ENCODE measurements around the gene FBXO17. TPM values are rescaled to one million over a fixed set of nuclear protein-coding genes. Genes with fewer than 3 reads are reported as not detected.

The FBXO17 gene
- total RNA-seq, 1 experiment from 2014 or later = 16.8 TPM

DNA sequence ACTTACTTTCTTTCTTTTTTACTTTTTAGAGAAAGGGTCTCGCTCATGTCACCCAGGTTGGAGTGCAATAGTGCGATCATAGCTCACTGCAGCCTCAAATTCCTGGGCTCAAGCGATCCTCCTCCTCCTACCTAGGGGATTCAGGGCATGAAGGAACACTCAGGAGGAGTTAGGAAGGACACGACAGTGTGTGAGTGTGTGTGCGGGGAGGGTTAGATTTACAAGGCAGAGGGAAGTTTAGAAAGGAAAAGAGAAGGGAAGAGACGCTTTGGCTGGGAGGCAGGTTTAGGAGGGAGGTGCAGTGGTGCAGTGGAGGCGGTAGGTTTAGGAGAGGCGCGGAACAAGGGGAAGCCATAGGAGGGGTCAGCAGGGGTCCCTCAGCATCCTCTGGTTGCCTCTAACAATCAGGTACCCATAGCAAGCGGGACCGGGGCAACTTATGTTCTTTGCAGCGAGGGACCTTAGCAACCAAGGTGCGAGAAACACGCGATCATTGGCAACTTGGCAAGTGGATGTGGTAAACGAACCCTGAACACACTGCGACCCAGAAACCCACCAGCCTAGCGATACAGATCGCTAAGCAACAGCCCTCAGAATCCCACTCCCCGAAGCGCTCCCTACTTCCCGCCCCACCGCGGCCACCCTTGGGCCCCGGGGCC is 76.6 kb downstream of the FBXO17 start:
- no peak for ATAC-seq
- Mint-ChIP-seq H3K4me3 (peak overlapping the region; percentile 87), H3K9me3 (peaks cover 4% of the 10 kb centered on the region; the same call in 1 of the 2 replicates), H3K27ac (peak overlapping the region; percentile 67; the same call in 1 of the 2 replicates), H3K36me3 (no peaks in the 10 kb centered on the region), H3K27me3 (ENCODE audit: low read depth) (peaks cover 24% of the 10 kb centered on the region), H3K4me1 (peaks cover 12% of the 10 kb centered on the region)
- no peak for DNase-seq (ENCODE audit: low spot score)
- ChIA-PET CTCF (no interaction called here), POLR2A (no interaction called here)
- no peak for TF ChIP-seq ZNF232 (CRISPR knock-in tag; IDR thresholded peaks at IDR 0.05)
- TF ChIP-seq, protein P1, sequence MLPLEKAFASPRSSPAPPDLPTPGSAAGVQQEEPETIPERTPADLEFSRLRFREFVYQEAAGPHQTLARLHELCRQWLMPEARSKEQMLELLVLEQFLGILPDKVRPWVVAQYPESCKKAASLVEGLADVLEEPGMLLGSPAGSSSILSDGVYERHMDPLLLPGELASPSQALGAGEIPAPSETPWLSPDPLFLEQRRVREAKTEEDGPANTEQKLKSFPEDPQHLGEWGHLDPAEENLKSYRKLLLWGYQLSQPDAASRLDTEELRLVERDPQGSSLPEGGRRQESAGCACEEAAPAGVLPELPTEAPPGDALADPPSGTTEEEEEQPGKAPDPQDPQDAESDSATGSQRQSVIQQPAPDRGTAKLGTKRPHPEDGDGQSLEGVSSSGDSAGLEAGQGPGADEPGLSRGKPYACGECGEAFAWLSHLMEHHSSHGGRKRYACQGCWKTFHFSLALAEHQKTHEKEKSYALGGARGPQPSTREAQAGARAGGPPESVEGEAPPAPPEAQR (CRISPR knock-in tag; IDR thresholded peaks at IDR 0.05) = no peak
- no peak for TF ChIP-seq ETV6 (CRISPR knock-in tag; IDR thresholded peaks at IDR 0.05)
- TF ChIP-seq, protein P2, sequence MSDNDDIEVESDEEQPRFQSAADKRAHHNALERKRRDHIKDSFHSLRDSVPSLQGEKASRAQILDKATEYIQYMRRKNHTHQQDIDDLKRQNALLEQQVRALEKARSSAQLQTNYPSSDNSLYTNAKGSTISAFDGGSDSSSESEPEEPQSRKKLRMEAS (CRISPR knock-in tag; IDR thresholded peaks at IDR 0.05) = no peak
- no peak for TF ChIP-seq SMAD4 (CRISPR knock-in tag; IDR thresholded peaks at IDR 0.05)
- TF ChIP-seq, protein P3, sequence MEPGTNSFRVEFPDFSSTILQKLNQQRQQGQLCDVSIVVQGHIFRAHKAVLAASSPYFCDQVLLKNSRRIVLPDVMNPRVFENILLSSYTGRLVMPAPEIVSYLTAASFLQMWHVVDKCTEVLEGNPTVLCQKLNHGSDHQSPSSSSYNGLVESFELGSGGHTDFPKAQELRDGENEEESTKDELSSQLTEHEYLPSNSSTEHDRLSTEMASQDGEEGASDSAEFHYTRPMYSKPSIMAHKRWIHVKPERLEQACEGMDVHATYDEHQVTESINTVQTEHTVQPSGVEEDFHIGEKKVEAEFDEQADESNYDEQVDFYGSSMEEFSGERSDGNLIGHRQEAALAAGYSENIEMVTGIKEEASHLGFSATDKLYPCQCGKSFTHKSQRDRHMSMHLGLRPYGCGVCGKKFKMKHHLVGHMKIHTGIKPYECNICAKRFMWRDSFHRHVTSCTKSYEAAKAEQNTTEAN (CRISPR knock-in tag; IDR thresholded peaks at IDR 0.05) = no peak

DNA sequence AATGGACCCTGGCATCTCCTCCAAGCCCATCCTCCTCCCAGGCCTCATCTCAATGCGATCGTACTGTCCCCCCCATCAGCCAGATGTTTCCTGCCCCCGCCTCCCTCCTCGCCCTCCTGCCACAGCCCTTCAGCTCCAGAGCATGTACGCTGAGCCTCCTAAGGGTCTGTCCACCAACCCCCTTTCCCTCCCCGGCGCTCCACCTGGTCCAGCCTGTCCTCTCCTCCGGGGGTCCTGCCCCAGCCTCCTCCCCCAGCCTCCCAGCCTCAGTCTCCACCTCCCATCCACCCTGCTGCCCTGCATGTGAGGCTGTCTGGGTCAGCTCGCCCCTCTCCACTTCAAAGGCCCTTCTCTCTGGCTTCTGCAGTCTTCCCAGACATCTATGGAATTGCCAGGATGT is 80.6 kb downstream of the FBXO17 start:
- Mint-ChIP-seq H3K27ac (no peak overlapping the region), H3K4me3 (no peak overlapping the region), H3K36me3 (no peaks in the 10 kb centered on the region), H3K27me3 (ENCODE audit: low read depth) (peaks cover 24% of the 10 kb centered on the region), H3K9me3 (no peaks in the 10 kb centered on the region), H3K4me1 (peaks cover 8% of the 10 kb centered on the region)
- ATAC-seq (no peak), DNase-seq (ENCODE audit: low spot score) (no peak)
- TF ChIP-seq, protein P4, sequence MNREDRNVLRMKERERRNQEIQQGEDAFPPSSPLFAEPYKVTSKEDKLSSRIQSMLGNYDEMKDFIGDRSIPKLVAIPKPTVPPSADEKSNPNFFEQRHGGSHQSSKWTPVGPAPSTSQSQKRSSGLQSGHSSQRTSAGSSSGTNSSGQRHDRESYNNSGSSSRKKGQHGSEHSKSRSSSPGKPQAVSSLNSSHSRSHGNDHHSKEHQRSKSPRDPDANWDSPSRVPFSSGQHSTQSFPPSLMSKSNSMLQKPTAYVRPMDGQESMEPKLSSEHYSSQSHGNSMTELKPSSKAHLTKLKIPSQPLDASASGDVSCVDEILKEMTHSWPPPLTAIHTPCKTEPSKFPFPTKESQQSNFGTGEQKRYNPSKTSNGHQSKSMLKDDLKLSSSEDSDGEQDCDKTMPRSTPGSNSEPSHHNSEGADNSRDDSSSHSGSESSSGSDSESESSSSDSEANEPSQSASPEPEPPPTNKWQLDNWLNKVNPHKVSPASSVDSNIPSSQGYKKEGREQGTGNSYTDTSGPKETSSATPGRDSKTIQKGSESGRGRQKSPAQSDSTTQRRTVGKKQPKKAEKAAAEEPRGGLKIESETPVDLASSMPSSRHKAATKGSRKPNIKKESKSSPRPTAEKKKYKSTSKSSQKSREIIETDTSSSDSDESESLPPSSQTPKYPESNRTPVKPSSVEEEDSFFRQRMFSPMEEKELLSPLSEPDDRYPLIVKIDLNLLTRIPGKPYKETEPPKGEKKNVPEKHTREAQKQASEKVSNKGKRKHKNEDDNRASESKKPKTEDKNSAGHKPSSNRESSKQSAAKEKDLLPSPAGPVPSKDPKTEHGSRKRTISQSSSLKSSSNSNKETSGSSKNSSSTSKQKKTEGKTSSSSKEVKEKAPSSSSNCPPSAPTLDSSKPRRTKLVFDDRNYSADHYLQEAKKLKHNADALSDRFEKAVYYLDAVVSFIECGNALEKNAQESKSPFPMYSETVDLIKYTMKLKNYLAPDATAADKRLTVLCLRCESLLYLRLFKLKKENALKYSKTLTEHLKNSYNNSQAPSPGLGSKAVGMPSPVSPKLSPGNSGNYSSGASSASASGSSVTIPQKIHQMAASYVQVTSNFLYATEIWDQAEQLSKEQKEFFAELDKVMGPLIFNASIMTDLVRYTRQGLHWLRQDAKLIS (CRISPR knock-in tag; IDR thresholded peaks at IDR 0.05; ENCODE audit: borderline replicate concordance) = no peak
- TF ChIP-seq JUN (CRISPR knock-in tag; IDR thresholded peaks at IDR 0.05) (no peak), ZNF219 (CRISPR knock-in tag; IDR thresholded peaks at IDR 0.05; ENCODE audit: borderline replicate concordance) (no peak), SMAD3 (CRISPR knock-in tag; IDR thresholded peaks at IDR 0.05; ENCODE audit: borderline replicate concordance) (no peak), ETV6 (CRISPR knock-in tag; IDR thresholded peaks at IDR 0.05) (no peak), MYBL2 (CRISPR knock-in tag; IDR thresholded peaks at IDR 0.05) (no peak), ZNF317 (CRISPR knock-in tag; IDR thresholded peaks at IDR 0.05; ENCODE audit: borderline replicate concordance, low read depth) (no peak)
- TF ChIP-seq, protein P5, sequence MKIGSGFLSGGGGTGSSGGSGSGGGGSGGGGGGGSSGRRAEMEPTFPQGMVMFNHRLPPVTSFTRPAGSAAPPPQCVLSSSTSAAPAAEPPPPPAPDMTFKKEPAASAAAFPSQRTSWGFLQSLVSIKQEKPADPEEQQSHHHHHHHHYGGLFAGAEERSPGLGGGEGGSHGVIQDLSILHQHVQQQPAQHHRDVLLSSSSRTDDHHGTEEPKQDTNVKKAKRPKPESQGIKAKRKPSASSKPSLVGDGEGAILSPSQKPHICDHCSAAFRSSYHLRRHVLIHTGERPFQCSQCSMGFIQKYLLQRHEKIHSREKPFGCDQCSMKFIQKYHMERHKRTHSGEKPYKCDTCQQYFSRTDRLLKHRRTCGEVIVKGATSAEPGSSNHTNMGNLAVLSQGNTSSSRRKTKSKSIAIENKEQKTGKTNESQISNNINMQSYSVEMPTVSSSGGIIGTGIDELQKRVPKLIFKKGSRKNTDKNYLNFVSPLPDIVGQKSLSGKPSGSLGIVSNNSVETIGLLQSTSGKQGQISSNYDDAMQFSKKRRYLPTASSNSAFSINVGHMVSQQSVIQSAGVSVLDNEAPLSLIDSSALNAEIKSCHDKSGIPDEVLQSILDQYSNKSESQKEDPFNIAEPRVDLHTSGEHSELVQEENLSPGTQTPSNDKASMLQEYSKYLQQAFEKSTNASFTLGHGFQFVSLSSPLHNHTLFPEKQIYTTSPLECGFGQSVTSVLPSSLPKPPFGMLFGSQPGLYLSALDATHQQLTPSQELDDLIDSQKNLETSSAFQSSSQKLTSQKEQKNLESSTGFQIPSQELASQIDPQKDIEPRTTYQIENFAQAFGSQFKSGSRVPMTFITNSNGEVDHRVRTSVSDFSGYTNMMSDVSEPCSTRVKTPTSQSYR (CRISPR knock-in tag; IDR thresholded peaks at IDR 0.05) = no peak
- TF ChIP-seq, protein P6, sequence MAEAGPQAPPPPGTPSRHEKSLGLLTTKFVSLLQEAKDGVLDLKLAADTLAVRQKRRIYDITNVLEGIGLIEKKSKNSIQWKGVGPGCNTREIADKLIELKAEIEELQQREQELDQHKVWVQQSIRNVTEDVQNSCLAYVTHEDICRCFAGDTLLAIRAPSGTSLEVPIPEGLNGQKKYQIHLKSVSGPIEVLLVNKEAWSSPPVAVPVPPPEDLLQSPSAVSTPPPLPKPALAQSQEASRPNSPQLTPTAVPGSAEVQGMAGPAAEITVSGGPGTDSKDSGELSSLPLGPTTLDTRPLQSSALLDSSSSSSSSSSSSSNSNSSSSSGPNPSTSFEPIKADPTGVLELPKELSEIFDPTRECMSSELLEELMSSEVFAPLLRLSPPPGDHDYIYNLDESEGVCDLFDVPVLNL (CRISPR knock-in tag; IDR thresholded peaks at IDR 0.05; ENCODE audit: borderline replicate concordance, low read depth) = no peak
- TF ChIP-seq, protein P7, sequence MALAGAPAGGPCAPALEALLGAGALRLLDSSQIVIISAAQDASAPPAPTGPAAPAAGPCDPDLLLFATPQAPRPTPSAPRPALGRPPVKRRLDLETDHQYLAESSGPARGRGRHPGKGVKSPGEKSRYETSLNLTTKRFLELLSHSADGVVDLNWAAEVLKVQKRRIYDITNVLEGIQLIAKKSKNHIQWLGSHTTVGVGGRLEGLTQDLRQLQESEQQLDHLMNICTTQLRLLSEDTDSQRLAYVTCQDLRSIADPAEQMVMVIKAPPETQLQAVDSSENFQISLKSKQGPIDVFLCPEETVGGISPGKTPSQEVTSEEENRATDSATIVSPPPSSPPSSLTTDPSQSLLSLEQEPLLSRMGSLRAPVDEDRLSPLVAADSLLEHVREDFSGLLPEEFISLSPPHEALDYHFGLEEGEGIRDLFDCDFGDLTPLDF (CRISPR knock-in tag; IDR thresholded peaks at IDR 0.05) = no peak
- TF ChIP-seq, protein P8, sequence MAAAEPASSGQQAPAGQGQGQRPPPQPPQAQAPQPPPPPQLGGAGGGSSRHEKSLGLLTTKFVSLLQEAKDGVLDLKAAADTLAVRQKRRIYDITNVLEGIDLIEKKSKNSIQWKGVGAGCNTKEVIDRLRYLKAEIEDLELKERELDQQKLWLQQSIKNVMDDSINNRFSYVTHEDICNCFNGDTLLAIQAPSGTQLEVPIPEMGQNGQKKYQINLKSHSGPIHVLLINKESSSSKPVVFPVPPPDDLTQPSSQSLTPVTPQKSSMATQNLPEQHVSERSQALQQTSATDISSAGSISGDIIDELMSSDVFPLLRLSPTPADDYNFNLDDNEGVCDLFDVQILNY (CRISPR knock-in tag; IDR thresholded peaks at IDR 0.05) = no peak
- ChIA-PET CTCF (no interaction called here), POLR2A (no interaction called here)

Data from WTC11 (cell line).